COLO668 (cell line): Measurements from ENCODE around the gene HNRNPF.

Source experiments
- DNase-seq: peaks from one replicate; lab custom pipeline; 2025; ENCODE audit not compliant: unreplicated experiment; lab: John Stamatoyannopoulos, UW

Gene HNRNPF

GRCh38 chr10:43380610-43381222, 28.3 kb downstream of the HNRNPF start:
- DNase-seq: no peak

DNA sequence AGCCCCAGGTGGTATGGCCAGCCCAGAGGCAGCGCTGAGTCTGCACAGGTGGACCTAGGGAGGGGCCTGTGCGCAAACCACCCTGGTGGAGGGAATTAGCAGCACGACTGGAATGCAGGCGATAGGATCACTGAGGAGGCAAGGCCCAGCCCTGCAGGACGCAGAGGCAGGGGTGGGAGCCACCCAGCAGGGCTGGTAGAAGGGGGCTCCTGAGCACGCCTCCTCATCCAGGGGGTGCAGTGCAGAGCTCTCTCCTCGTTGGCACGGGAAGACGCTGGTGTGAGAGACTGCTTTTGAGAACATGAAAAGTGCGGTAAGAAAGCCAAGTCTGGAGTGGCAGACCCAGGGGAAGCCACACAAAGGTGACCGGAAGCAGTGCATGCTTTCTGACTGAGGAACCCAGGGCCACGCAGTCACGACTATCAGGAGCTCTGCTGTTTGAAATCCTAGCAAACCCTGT, 31.5 kb downstream of the HNRNPF start:
- no peak for DNase-seq

GRCh38 chr10:43376828-43377423, 32.1 kb downstream of the HNRNPF start:
- no peak for DNase-seq

- DNase-seq: no peak
These were observed 32.8 kb downstream of the HNRNPF start for GRCh38 chr10:43376046-43376635.

GRCh38 chr10:43375401-43376020, 33.5 kb downstream of the HNRNPF start:
- DNase-seq: no peak

DNA sequence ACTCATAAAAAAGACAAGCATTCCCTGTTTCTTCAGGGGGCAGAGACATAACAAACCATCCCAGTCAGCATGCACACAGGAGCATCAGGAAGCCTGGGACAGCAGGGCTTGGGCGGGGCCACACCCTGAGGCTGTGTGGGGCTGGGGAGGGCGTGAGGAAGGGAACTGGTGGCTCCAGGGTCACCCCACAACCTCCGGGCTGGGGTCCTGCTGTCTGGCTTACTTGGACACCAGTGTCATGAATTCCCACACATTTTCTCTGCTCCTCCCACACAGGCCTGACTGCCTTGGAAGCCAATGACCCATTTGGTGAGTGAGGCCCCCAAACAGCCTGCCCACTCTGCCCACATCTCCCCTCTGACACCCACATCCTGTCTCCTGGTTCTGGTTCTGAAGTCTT, 34.8 kb downstream of the HNRNPF start:
- DNase-seq: no peak

GRCh38 chr10:43373461-43373860, 35.5 kb downstream of the HNRNPF start:
- no peak for DNase-seq

- no peak for DNase-seq
These were observed 36.1 kb downstream of the HNRNPF start for GRCh38 chr10:43372765-43373361.

DNA sequence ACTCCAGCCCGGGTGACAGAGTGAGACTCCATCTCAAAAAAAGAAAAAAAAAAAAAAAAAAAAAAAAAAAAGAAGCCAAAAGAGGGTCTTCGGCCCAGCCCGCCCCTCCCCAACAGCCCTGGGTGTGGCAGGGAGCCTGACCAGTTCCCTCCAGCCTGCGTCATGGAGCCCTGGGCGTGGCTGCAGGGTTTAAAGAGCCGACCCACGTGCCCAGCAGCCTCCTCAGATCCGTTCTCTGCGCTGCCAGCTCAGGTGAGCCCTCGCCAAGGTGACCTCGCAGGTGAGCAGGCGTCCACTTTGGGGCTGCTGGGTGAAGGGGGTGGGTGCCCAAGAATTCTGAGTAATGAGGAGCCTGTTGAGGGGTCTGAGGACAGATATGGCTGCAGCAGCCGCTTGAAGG, 37.6 kb downstream of the HNRNPF start, which contains the start of gene FXYD4:
Gene FXYD4, plus strand, starts transcription at position 219 of the 400 bp plus-strand sequence. CDS start 2,111 bp downstream, outside the sequence.
- DNase-seq: peak; percentile 31

- DNase-seq: no peak
These were observed 38.2 kb downstream of the HNRNPF start for GRCh38 chr10:43370671-43371215.

- no peak for DNase-seq
These were observed 39.1 kb downstream of the HNRNPF start for GRCh38 chr10:43369921-43370320.

DNA sequence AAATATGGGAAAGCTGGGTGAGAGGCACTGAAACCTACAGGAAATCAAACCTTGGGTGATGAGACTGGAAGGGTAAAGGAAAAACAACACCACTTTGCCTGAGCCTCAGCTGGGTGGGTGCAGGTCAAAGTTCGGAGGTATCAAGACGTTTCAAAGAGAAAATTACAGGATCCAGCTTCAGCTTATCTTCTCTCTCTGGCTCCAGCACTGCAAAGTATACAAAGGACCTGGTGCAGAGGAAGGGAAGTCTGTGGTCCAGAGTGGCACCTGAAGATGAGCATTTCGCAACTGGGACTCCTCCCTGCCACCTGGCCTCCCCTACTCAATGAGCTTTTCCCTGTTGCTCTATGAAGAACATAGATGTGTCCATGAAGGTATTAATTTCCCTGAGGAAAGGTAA, 44.0 kb downstream of the HNRNPF start:
- no peak for DNase-seq

GRCh38 chr10:43362191-43362839, 46.7 kb downstream of the HNRNPF start:
- peak; percentile 95 for DNase-seq

GRCh38 chr10:43361547-43362190, 47.3 kb downstream of the HNRNPF start:
- DNase-seq: no peak

DNA sequence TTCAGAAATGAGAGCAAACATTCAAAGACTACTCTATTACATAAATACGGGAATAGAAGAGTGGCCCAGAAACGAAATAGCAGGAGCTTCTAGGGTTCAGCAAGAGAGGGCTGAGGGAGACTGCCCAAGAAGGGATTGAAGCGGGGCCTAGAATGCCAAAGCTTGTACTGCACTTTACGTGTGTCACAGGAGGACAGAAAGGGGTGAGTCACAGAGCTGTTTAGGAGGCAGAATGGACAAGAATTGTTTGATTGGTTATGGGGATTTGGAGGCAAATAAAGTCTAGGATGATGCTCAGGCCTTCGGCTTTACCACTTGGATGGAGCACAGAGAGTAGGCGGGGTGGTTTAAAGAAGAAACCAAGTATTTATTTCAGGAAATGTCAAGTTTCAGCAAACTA, 48.9 kb downstream of the HNRNPF start:
- no peak for DNase-seq

- no peak for DNase-seq
These were observed 53.1 kb downstream of the HNRNPF start for GRCh38 chr10:43355749-43356371.

DNA sequence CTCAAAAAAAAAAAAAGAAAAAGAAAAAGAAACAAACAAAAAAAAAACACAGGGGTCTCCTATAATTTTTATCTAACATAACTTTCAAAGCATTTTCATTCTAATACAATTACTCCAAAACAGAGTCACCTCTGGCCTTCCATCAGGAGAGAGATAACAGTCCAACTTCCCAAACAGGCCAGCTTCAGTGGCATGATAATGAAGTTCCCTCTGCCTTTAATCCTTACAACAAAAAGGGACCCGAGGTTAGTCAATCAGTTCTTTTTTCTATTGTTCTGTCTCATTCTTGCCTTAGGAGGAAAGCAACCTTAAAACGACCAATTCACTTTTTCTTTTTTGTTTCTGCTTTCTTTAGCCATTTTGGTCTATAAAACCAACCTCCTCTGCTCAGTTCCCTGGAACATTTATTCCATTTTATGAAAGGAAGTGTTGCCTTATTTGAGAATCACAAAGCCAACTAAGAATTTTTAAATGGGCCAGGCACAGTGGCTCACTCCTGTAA, 54.1 kb downstream of the HNRNPF start:
- DNase-seq: no peak

- DNase-seq: no peak
These were observed 54.7 kb downstream of the HNRNPF start for GRCh38 chr10:43354330-43354635.

DNA sequence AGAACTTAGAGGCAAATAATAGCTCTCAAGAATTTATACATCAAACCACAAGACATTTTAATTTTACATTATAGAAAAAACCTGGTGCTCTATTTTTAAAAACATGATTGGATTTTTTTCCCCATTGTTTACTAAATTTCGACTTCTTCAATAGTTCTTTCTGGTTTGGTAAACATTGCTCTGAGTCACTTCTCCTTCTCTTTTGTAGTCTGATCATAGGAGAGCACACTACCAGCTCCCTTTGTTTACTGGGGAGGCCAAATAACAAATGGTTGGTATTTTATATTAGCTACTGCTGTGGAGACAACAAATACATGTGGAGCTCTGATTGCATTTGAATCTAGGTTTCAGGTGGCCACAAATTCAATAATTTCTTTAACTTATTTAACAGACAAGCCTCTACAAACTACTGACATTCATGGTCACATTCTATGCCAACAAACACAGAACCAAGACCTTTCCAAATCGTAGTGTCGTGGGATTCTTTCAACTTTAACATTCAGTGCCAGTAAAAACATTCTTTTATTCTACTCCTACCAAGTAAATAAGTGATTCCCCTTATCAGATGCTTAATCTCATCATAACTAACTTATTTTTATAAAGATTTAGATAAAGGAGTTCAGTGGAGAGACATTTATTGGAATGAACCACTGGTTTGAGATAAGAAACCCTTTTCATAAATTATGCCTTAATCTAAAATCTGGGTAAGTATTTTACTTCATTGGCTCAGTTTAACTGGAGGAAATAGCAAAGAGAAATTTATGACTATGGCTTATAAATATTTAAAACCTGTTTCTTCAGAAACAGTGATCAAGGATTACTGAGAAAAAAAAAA, 55.3 kb downstream of the HNRNPF start:
- DNase-seq: no peak
